ENCODE results near the gene CHCHD3. TPM values are rescaled to one million over a fixed set of nuclear protein-coding genes. Genes with fewer than 3 reads are reported as not detected.

Gene CHCHD3
- total RNA-seq, 1 donor from 2014 or later = 90.8 TPM

DNA sequence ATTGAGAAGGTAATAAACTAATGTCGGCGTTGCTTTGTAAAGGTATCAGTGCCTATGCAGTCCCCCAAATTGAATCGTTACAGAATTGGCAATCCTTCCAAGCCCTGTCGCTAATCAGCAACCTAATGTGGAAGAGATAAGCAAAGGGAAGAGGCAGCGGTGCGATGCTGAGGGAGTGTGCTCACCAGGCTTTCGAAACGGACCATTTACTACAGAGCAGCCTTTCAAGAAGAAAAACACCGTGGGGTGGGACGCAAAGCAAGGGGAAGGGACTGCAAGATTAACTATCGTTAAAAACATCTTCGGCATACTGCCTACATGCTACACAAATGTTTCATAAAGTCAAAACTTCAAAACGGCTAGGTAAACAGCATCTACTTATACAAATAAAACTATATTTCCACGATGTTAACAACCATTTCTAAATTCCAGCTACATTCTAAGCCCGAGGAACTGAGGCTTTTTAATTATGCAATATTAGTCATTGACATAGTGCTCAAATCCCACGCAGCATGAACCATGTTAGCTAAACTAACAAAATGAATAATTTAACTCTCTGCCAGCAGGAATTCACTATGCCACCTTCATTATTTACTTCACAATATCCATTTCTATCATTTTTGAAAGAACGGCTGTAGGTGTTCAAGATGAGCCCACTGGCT is 85.2 kb downstream of the CHCHD3 start:
- H3K36me3 ChIP-seq (ENCODE audit: control insufficient read depth in 3 of 3, insufficient read depth in 3 of 3, low read length in 3 of 3) = no peaks in the 10 kb centered on the region
- peaks cover 0 to 15% (median 9%) of the 10 kb centered on the region in 3 donors for H3K4me1 ChIP-seq (ENCODE audit: control insufficient read depth in 3 of 3, insufficient read depth in 3 of 3, low read length in 3 of 3)
- H3K4me3 ChIP-seq (ENCODE audit: low read length in 3 of 3) = no peak overlapping the region
- H3K9me3 ChIP-seq (ENCODE audit: control insufficient read depth in 3 of 3, low read length in 3 of 3) = no peaks in the 10 kb centered on the region
- no peak overlapping the region for H3K27ac ChIP-seq (ENCODE audit: low read depth, low read length)
- no peaks in the 10 kb centered on the region for H3K27me3 ChIP-seq (ENCODE audit: control insufficient read depth in 3 of 3, insufficient read depth in 3 of 3, low read length in 3 of 3)
- no peak overlapping the region for H3K9ac ChIP-seq (ENCODE audit: low read depth in 1 of 3, low read length in 3 of 3)

- no peak overlapping the region for H3K27ac ChIP-seq (ENCODE audit: low read depth, low read length)
- H3K4me1 ChIP-seq (ENCODE audit: control insufficient read depth in 3 of 3, insufficient read depth in 3 of 3, low read length in 3 of 3) = peaks cover 0 to 14% (median 2%) of the 10 kb centered on the region in 3 donors
- no peaks in the 10 kb centered on the region for H3K27me3 ChIP-seq (ENCODE audit: control insufficient read depth in 3 of 3, insufficient read depth in 3 of 3, low read length in 3 of 3)
- no peaks in the 10 kb centered on the region for H3K9me3 ChIP-seq (ENCODE audit: control insufficient read depth in 3 of 3, low read length in 3 of 3)
- H3K9ac ChIP-seq (ENCODE audit: low read depth in 1 of 3, low read length in 3 of 3) = no peak overlapping the region
- H3K36me3 ChIP-seq (ENCODE audit: control insufficient read depth in 3 of 3, insufficient read depth in 3 of 3, low read length in 3 of 3) = no peaks in the 10 kb centered on the region
- H3K4me3 ChIP-seq (ENCODE audit: low read length in 3 of 3) = no peak overlapping the region
These were observed 88.4 kb downstream of the CHCHD3 start for GRCh38 chr7:132993377-132994013.

DNA sequence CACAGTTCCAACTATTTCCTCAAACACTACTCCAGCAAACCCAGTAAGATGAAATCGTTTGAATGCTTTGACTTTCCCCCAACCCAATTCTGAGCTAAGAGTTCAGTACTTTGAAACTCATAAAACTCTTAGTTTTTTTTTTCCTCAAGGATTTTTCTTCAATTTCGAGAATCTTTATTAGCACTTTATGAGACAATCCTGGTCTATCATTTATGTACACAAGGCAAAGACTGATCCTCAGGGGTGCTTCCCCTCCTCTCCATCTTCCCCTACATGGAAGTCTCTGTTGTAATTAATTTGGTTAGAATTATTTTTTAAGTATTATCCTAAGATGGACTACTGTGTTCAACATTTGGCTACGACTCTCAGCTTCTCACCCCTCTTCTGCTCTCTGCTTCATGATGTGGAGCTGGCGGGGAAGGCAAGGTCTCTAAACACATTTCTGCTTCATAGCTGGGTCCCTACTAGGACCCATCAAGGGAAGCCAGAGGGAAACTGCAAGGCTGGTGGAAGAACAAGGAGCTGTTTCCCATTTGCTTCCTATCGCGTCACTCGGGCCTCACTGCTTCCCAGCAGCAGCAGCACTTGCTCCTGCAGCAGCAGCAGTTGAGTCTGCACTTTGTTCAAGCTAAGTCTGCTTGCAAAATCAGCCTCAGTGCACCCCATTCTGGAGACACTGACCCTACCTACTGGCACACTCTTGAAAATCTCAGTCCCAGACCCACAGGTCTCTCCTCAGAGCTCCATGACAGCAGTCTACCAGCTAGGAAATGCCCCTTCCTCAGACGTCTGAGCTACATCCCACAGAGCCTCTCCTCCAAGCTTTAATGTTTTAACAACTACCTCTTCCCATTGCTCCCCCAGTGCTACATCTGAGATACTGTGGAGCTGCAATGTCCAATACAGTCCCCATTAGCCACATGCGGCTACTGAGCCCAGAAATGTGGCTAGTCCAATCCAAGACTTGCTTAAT is 90.0 kb downstream of the CHCHD3 start:
- Histone ChIP-seq H3K27me3 (ENCODE audit: control insufficient read depth in 3 of 3, insufficient read depth in 3 of 3, low read length in 3 of 3) (no peaks in the 10 kb centered on the region), H3K4me1 (ENCODE audit: control insufficient read depth in 3 of 3, insufficient read depth in 3 of 3, low read length in 3 of 3) (peaks cover 0 to 14% (median 2%) of the 10 kb centered on the region in 3 donors), H3K27ac (ENCODE audit: low read depth, low read length) (no peak overlapping the region), H3K4me3 (ENCODE audit: low read length in 3 of 3) (no peak overlapping the region), H3K9ac (ENCODE audit: low read depth in 1 of 3, low read length in 3 of 3) (no peak overlapping the region), H3K9me3 (ENCODE audit: control insufficient read depth in 3 of 3, low read length in 3 of 3) (no peaks in the 10 kb centered on the region), H3K36me3 (ENCODE audit: control insufficient read depth in 3 of 3, insufficient read depth in 3 of 3, low read length in 3 of 3) (no peaks in the 10 kb centered on the region)

GRCh38 chr7:132988117-132988516 is 93.8 kb downstream of the CHCHD3 start:
- H3K9me3 ChIP-seq (ENCODE audit: control insufficient read depth in 3 of 3, low read length in 3 of 3) = no peaks in the 10 kb centered on the region
- H3K27ac ChIP-seq (ENCODE audit: low read depth, low read length) = no peak overlapping the region
- peaks cover 0 to 4% (median 0%) of the 10 kb centered on the region in 3 donors for H3K4me1 ChIP-seq (ENCODE audit: control insufficient read depth in 3 of 3, insufficient read depth in 3 of 3, low read length in 3 of 3)
- H3K9ac ChIP-seq (ENCODE audit: low read depth in 1 of 3, low read length in 3 of 3) = no peak overlapping the region
- H3K36me3 ChIP-seq (ENCODE audit: control insufficient read depth in 3 of 3, insufficient read depth in 3 of 3, low read length in 3 of 3) = no peaks in the 10 kb centered on the region
- H3K27me3 ChIP-seq (ENCODE audit: control insufficient read depth in 3 of 3, insufficient read depth in 3 of 3, low read length in 3 of 3) = no peaks in the 10 kb centered on the region
- H3K4me3 ChIP-seq (ENCODE audit: low read length in 3 of 3) = no peak overlapping the region

GRCh38 chr7:132980402-132980801 is 101.5 kb downstream of the CHCHD3 start:
- Histone ChIP-seq H3K36me3 (ENCODE audit: control insufficient read depth in 3 of 3, insufficient read depth in 3 of 3, low read length in 3 of 3) (no peaks in the 10 kb centered on the region), H3K9ac (ENCODE audit: low read depth in 1 of 3, low read length in 3 of 3) (no peak overlapping the region), H3K27ac (ENCODE audit: low read depth, low read length) (no peak overlapping the region), H3K4me1 (ENCODE audit: control insufficient read depth in 3 of 3, insufficient read depth in 3 of 3, low read length in 3 of 3) (peaks cover 0 to 5% (median 0%) of the 10 kb centered on the region in 3 donors), H3K27me3 (ENCODE audit: control insufficient read depth in 3 of 3, insufficient read depth in 3 of 3, low read length in 3 of 3) (no peaks in the 10 kb centered on the region), H3K4me3 (ENCODE audit: low read length in 3 of 3) (no peak overlapping the region), H3K9me3 (ENCODE audit: control insufficient read depth in 3 of 3, low read length in 3 of 3) (no peaks in the 10 kb centered on the region)

DNA sequence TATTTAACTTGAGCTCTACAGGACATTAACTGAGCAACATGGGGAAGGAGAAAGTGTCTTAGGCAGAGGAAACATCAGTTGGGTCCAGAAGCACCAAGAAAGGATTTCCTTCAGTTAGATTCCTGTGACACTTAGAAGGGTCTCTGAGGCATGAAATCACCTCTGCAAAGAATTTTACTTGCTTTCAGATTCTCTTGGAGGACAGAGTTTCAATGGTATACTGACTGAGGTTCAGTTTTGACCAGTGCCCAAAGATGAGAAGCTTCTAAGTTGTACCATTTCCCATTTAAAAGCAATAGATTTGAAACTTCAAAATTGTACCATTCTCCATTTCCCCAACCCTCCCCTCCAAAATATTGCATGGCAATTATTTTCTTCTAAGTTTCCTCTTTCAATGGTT is 102.4 kb downstream of the CHCHD3 start:
- H3K4me3 ChIP-seq (ENCODE audit: low read length in 3 of 3) = no peak overlapping the region
- peaks cover 0 to 5% (median 0%) of the 10 kb centered on the region in 3 donors for H3K4me1 ChIP-seq (ENCODE audit: control insufficient read depth in 3 of 3, insufficient read depth in 3 of 3, low read length in 3 of 3)
- H3K27ac ChIP-seq (ENCODE audit: low read depth, low read length) = no peak overlapping the region
- H3K9me3 ChIP-seq (ENCODE audit: control insufficient read depth in 3 of 3, low read length in 3 of 3) = no peaks in the 10 kb centered on the region
- no peaks in the 10 kb centered on the region for H3K36me3 ChIP-seq (ENCODE audit: control insufficient read depth in 3 of 3, insufficient read depth in 3 of 3, low read length in 3 of 3)
- no peak overlapping the region for H3K9ac ChIP-seq (ENCODE audit: low read depth in 1 of 3, low read length in 3 of 3)
- H3K27me3 ChIP-seq (ENCODE audit: control insufficient read depth in 3 of 3, insufficient read depth in 3 of 3, low read length in 3 of 3) = no peaks in the 10 kb centered on the region

- Histone ChIP-seq H3K27ac (ENCODE audit: low read depth, low read length) (no peak overlapping the region), H3K27me3 (ENCODE audit: control insufficient read depth in 3 of 3, insufficient read depth in 3 of 3, low read length in 3 of 3) (no peaks in the 10 kb centered on the region), H3K9me3 (ENCODE audit: control insufficient read depth in 3 of 3, low read length in 3 of 3) (no peaks in the 10 kb centered on the region), H3K4me1 (ENCODE audit: control insufficient read depth in 3 of 3, insufficient read depth in 3 of 3, low read length in 3 of 3) (peaks cover 0 to 5% (median 0%) of the 10 kb centered on the region in 3 donors), H3K4me3 (ENCODE audit: low read length in 3 of 3) (no peak overlapping the region), H3K9ac (ENCODE audit: low read depth in 1 of 3, low read length in 3 of 3) (no peak overlapping the region), H3K36me3 (ENCODE audit: control insufficient read depth in 3 of 3, insufficient read depth in 3 of 3, low read length in 3 of 3) (peaks cover 2 to 6% (median 4%) of the 10 kb centered on the region in 3 donors)
These were observed 104.7 kb downstream of the CHCHD3 start for GRCh38 chr7:132977234-132977633.

- Histone ChIP-seq H3K27me3 (ENCODE audit: control insufficient read depth in 3 of 3, insufficient read depth in 3 of 3, low read length in 3 of 3) (no peaks in the 10 kb centered on the region), H3K4me1 (ENCODE audit: control insufficient read depth in 3 of 3, insufficient read depth in 3 of 3, low read length in 3 of 3) (peaks cover 0 to 5% (median 0%) of the 10 kb centered on the region in 3 donors), H3K27ac (ENCODE audit: low read depth, low read length) (no peak overlapping the region), H3K9ac (ENCODE audit: low read depth in 1 of 3, low read length in 3 of 3) (no peak overlapping the region), H3K9me3 (ENCODE audit: control insufficient read depth in 3 of 3, low read length in 3 of 3) (no peaks in the 10 kb centered on the region), H3K4me3 (ENCODE audit: low read length in 3 of 3) (no peak overlapping the region), H3K36me3 (ENCODE audit: control insufficient read depth in 3 of 3, insufficient read depth in 3 of 3, low read length in 3 of 3) (peaks cover 2 to 6% (median 4%) of the 10 kb centered on the region in 3 donors)
These were observed 109.1 kb downstream of the CHCHD3 start for GRCh38 chr7:132972745-132973144.

GRCh38 chr7:132970257-132970656 is 111.6 kb downstream of the CHCHD3 start:
- Histone ChIP-seq H3K9me3 (ENCODE audit: control insufficient read depth in 3 of 3, low read length in 3 of 3) (no peaks in the 10 kb centered on the region), H3K36me3 (ENCODE audit: control insufficient read depth in 3 of 3, insufficient read depth in 3 of 3, low read length in 3 of 3) (peaks cover 2 to 6% (median 4%) of the 10 kb centered on the region in 3 donors), H3K27ac (ENCODE audit: low read depth, low read length) (no peak overlapping the region), H3K27me3 (ENCODE audit: control insufficient read depth in 3 of 3, insufficient read depth in 3 of 3, low read length in 3 of 3) (no peaks in the 10 kb centered on the region), H3K4me3 (ENCODE audit: low read length in 3 of 3) (no peak overlapping the region), H3K9ac (ENCODE audit: low read depth in 1 of 3, low read length in 3 of 3) (no peak overlapping the region), H3K4me1 (ENCODE audit: control insufficient read depth in 3 of 3, insufficient read depth in 3 of 3, low read length in 3 of 3) (no peaks in the 10 kb centered on the region)
